Measurements from ENCODE around the gene HOXD9.

Gene HOXD9

GRCh38 chr2:176079285-176079830 is 43.2 kb upstream of the HOXD9 start (continued):
- TF ChIP-seq ZNF70 (CRISPR knock-in tag; IDR thresholded peaks at IDR 0.05) = no peak
- TF ChIP-seq OSR1 (CRISPR knock-in tag; IDR thresholded peaks at IDR 0.05) = no peak

GRCh38 chr2:176079831-176080539 is 42.5 kb upstream of the HOXD9 start:
- ATAC-seq = peak; percentile 85
- TF ChIP-seq ZFP3 (CRISPR knock-in tag; IDR thresholded peaks at IDR 0.05) (0 out of 2 replicates have a peak, but pooled peaks have one; percentile 43), CSRNP3 (CRISPR knock-in tag; IDR thresholded peaks at IDR 0.05) (no peak), ZNF70 (CRISPR knock-in tag; IDR thresholded peaks at IDR 0.05) (no peak), TSHZ2 (CRISPR knock-in tag; IDR thresholded peaks at IDR 0.05) (0 out of 2 replicates have a peak, but pooled peaks have one; percentile 31), POU6F1 (CRISPR knock-in tag; IDR thresholded peaks at IDR 0.05; ENCODE audit: borderline replicate concordance, low read depth) (no peak)

- peak; percentile 2; the same call in 1 of the 3 replicates for ATAC-seq
- TF ChIP-seq CREB5 (CRISPR knock-in tag; IDR thresholded peaks at IDR 0.05; ENCODE audit: low read depth) (no peak), ARNTL (CRISPR knock-in tag; IDR thresholded peaks at IDR 0.05; ENCODE audit: borderline replicate concordance, low read depth) (peak; percentile 68; the same call in 1 of the 2 replicates)
Measured at GRCh38 chr2:176080540-176081375, 41.8 kb upstream of the HOXD9 start.

GRCh38 chr2:176081376-176081836 is 41.1 kb upstream of the HOXD9 start:
- no peak for ATAC-seq

More at GRCh38 chr2:176081376-176081836, 41.1 kb upstream of the HOXD9 start:
- TF ChIP-seq CSDC2 (CRISPR knock-in tag; IDR thresholded peaks at IDR 0.05) (no peak), CREB5 (CRISPR knock-in tag; IDR thresholded peaks at IDR 0.05; ENCODE audit: low read depth) (no peak), ISL1 (CRISPR knock-in tag; IDR thresholded peaks at IDR 0.05) (no peak), ARNTL (CRISPR knock-in tag; IDR thresholded peaks at IDR 0.05; ENCODE audit: borderline replicate concordance, low read depth) (no peak), ZNF70 (CRISPR knock-in tag; IDR thresholded peaks at IDR 0.05) (no peak), PATZ1 (CRISPR knock-in tag; IDR thresholded peaks at IDR 0.05; ENCODE audit: borderline replicate concordance) (no peak), ESRRG (CRISPR knock-in tag; IDR thresholded peaks at IDR 0.05) (no peak), ZFP30 (CRISPR knock-in tag; IDR thresholded peaks at IDR 0.05) (no peak), TOX (CRISPR knock-in tag; IDR thresholded peaks at IDR 0.05; ENCODE audit: borderline replicate concordance) (no peak), BACH2 (CRISPR knock-in tag; IDR thresholded peaks at IDR 0.05; ENCODE audit: borderline replicate concordance) (no peak), POU6F1 (CRISPR knock-in tag; IDR thresholded peaks at IDR 0.05; ENCODE audit: borderline replicate concordance, low read depth) (no peak), TCF4 (CRISPR knock-in tag; IDR thresholded peaks at IDR 0.05; ENCODE audit: borderline replicate concordance) (no peak)
